Measurements from ENCODE around the gene IL1RAPL1. TPM values are rescaled to one million over a fixed set of nuclear protein-coding genes. Genes with fewer than 3 reads are reported as not detected.

The IL1RAPL1 gene
- total RNA-seq, 2 experiments from 2014 or later, result not detected

DNA sequence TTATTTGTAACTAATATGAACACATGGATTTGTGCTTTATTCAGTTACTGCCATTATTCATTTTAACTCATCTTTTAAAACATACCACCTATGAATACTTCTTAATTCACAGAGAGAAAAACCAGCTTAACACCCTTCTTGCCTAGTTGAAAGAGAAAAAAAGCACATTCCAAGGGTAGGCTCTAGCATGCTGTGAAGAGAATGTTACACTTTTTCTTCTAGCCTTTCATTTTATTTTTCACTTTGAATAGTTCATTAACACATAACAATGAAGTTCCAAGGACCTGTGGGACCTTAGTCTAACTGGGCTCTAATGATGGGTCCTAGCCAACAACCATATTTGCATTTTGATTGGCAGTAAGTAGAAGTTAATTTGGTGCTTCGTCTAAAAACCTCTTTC lies 1348.2 kb downstream of the IL1RAPL1 start:
- POLR2A ChIA-PET, result no interaction called here
- CTCF ChIA-PET, result no interaction called here

DNA sequence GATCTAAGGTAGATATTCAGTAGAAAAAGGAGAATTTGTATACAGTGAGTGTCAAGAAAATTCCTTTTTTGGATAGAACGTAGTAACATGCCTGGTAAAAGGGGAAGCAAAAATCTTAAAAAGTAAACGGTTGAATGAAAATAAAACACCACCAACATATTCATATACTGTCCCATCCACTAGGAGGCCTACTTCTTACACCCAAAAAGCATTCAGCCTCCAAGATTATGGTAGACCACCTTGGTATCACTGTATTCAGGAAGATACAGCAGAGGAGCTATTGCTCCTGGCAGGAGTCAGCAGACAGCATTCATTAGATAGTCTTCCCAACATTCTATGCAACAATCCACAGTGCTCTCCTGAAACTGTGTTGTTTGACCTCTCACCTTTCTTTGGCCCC lies 1353.5 kb downstream of the IL1RAPL1 start:
- DNase-seq, result no peak
- no peaks in the 10 kb centered on the region for H3K27me3 Mint-ChIP-seq
- no peak overlapping the region for H3K4me3 Mint-ChIP-seq
- H3K9me3 Mint-ChIP-seq, result no peaks in the 10 kb centered on the region
- H3K4me1 Mint-ChIP-seq, result no peaks in the 10 kb centered on the region
- no peak overlapping the region for H3K27ac Mint-ChIP-seq
- no peaks in the 10 kb centered on the region for H3K36me3 Mint-ChIP-seq (ENCODE audit: low read depth)
- CTCF ChIA-PET, result no interaction called here
- POLR2A ChIA-PET, result no interaction called here

More for the DNA sequence above, 1348.2 kb downstream of the IL1RAPL1 start:
- no peak overlapping the region for H3K4me3 Mint-ChIP-seq
- H3K9me3 Mint-ChIP-seq, result no peaks in the 10 kb centered on the region
- no peak for DNase-seq
- no peaks in the 10 kb centered on the region for H3K27me3 Mint-ChIP-seq
- H3K27ac Mint-ChIP-seq, result no peak overlapping the region
- no peaks in the 10 kb centered on the region for H3K4me1 Mint-ChIP-seq
- H3K36me3 Mint-ChIP-seq (ENCODE audit: low read depth), result no peaks in the 10 kb centered on the region

DNA sequence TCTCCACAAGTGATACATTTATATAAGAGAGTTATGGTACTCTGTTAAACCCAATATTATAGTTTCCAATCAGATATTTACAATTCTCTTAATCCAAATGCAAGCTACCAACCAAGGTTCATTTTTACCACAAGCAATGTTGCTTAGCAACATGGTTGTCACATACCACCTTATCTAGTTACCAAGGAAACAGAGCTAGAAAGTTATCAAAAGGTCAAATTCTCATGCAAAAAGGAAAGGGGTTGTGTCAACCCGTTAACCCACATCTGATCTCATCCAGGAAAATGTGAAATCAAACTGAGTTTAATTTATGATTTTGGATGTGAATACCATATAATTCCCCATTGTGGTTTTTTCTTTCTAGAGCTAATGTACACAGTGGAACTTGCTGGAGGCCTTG lies 1354.0 kb downstream of the IL1RAPL1 start:
- ChIA-PET CTCF (no interaction called here), POLR2A (no interaction called here)
- Mint-ChIP-seq H3K27ac (no peak overlapping the region), H3K4me3 (no peak overlapping the region), H3K36me3 (ENCODE audit: low read depth) (no peaks in the 10 kb centered on the region), H3K4me1 (no peaks in the 10 kb centered on the region), H3K9me3 (no peaks in the 10 kb centered on the region), H3K27me3 (no peaks in the 10 kb centered on the region)
- DNase-seq, result no peak

DNA sequence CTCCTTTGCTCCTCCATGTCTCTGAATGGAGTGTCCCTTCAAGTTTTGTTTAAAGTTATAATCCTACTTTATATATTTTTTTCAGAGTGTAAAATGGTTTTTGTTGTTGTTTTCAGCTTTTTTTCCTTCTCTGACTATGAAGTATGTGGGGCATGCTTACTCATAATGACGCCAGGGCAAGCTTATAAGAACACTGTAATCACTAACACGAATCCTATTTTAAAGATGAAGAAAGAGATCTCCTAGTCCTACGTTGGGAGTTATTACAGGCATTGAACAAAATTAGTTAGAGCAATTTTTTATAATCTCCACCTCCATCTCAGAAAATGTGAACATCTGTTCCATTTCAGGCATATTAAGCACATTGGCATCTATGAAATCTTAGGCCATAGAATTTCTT lies 1360.0 kb downstream of the IL1RAPL1 start:
- H3K27me3 Mint-ChIP-seq, result no peaks in the 10 kb centered on the region
- CTCF ChIA-PET, result no interaction called here
- H3K4me3 Mint-ChIP-seq, result no peak overlapping the region
- H3K9me3 Mint-ChIP-seq, result no peaks in the 10 kb centered on the region
- no peaks in the 10 kb centered on the region for H3K36me3 Mint-ChIP-seq (ENCODE audit: low read depth)
- no peak for DNase-seq
- no peak overlapping the region for H3K27ac Mint-ChIP-seq
- no peaks in the 10 kb centered on the region for H3K4me1 Mint-ChIP-seq
- POLR2A ChIA-PET, result no interaction called here

DNA sequence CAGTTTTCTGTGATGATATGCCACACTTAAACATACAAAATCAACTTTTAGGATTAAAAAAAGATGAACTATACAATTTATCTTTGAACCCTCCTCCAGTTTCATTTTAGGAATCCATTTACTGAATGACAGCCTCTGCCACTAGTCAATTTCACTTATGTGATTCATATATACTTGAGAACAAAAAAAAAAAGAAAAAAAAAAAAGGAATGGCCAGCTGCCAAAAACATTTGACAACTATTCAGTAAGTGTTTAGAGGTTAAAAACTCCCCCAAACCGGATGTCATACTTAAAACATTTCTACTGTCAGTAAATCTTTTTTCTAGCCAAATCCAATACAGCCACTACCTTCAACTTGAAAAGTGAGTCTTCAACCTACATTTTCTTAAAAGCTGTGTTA lies 1361.4 kb downstream of the IL1RAPL1 start:
- ChIA-PET CTCF (no interaction called here), POLR2A (no interaction called here)
- DNase-seq, result no peak
- no peaks in the 10 kb centered on the region for H3K9me3 Mint-ChIP-seq
- H3K27me3 Mint-ChIP-seq, result no peaks in the 10 kb centered on the region
- no peaks in the 10 kb centered on the region for H3K36me3 Mint-ChIP-seq (ENCODE audit: low read depth)
- H3K4me1 Mint-ChIP-seq, result no peaks in the 10 kb centered on the region
- no peak overlapping the region for H3K4me3 Mint-ChIP-seq
- no peak overlapping the region for H3K27ac Mint-ChIP-seq

DNA sequence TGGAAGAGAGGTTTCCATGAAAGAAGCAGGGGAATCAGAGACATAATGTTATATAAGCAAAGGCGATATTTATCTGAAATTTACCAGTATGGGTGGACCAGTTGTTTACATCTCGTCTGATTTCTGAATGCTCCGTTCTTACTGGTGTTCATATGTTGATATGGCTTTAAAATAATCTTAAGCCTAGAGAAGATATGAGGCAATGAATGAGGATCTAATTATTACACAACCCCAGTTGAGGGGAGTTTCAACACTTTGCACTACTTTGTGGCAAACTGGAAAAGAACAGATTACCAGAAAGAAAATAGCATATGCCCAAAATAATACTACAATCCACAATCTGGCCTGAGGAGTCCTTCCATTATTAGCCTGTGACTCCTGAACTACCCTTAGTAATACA lies 1364.8 kb downstream of the IL1RAPL1 start:
- H3K36me3 Mint-ChIP-seq (ENCODE audit: low read depth), result no peaks in the 10 kb centered on the region
- no peak overlapping the region for H3K4me3 Mint-ChIP-seq
- peaks cover 4% of the 10 kb centered on the region for H3K9me3 Mint-ChIP-seq
- H3K4me1 Mint-ChIP-seq, result no peaks in the 10 kb centered on the region
- H3K27me3 Mint-ChIP-seq, result no peaks in the 10 kb centered on the region
- DNase-seq, result no peak
- no peak overlapping the region for H3K27ac Mint-ChIP-seq
- POLR2A ChIA-PET, result no interaction called here
- CTCF ChIA-PET, result no interaction called here

DNA sequence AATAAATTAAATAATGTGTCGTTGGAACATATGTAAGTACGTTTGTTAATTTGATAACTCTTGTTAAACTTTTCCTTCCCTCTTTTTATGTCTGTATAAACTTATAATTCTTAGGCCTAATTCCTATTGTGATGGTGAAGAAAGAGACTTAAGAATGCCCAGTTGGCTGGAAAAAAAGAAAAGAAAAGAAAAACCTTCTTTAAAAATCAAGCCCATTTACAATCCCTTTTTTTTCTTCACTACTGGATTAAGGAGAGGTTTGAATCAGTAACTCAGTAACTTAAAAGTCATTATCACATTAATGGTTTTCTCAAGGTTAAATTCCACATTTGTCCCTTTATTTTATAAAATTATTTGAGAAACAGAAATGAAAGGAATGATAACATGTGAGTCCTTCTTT lies 1374.8 kb downstream of the IL1RAPL1 start:
- H3K36me3 Mint-ChIP-seq (ENCODE audit: low read depth), result no peaks in the 10 kb centered on the region
- no peak overlapping the region for H3K27ac Mint-ChIP-seq
- ChIA-PET CTCF (no interaction called here), POLR2A (no interaction called here)
- H3K27me3 Mint-ChIP-seq, result no peaks in the 10 kb centered on the region
- no peak overlapping the region for H3K4me3 Mint-ChIP-seq
- H3K9me3 Mint-ChIP-seq, result no peaks in the 10 kb centered on the region
- DNase-seq, result no peak
- H3K4me1 Mint-ChIP-seq, result no peaks in the 10 kb centered on the region

DNA sequence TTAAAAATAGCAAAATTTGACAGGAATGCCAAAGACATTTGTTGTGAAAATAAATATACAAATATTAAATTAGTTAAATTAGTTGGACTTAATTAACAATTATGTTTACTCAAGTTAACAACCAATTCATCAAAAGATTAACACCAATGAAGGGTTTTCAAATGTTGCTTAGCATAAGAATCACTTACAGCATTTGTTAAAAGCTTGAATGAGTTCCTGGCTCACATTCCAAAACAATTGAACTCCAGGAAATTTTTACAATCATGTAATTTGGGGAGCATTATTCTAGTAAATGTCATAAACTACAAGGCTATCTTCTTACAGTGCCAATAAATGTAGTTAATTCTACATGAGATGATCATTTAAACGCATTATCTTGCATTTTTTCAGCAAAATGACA lies 1378.4 kb downstream of the IL1RAPL1 start:
- CTCF ChIA-PET, result no interaction called here

DNA sequence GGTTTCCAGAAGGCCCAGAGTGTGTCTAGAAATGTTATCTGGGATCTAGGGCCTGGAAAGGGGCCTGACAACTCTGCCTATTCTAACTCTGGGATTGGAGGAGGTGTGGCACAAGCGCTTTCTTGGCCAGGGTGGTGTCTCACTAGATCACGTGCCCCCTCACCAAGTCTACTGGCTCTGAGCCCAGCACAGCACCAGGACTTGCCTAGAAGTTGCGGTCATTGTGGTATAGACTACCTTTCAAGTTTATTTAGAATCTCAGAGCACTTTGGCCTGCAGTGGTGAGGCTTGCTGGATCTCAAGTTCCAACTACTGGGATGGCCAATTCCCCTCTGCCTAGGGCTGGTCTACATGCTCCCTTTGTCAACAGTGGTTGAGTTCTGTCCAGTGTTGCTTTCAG lies 1404.8 kb downstream of the IL1RAPL1 start:
- Mint-ChIP-seq H3K27ac (no peak overlapping the region), H3K4me3 (no peak overlapping the region), H3K9me3 (peaks cover 9% of the 10 kb centered on the region), H3K4me1 (no peaks in the 10 kb centered on the region), H3K27me3 (no peaks in the 10 kb centered on the region), H3K36me3 (ENCODE audit: low read depth) (no peaks in the 10 kb centered on the region)
- ChIA-PET CTCF (no interaction called here), POLR2A (no interaction called here)
- no peak for DNase-seq

More for the DNA sequence above, 1378.4 kb downstream of the IL1RAPL1 start:
- H3K4me1 Mint-ChIP-seq, result no peaks in the 10 kb centered on the region
- POLR2A ChIA-PET, result no interaction called here
- no peaks in the 10 kb centered on the region for H3K9me3 Mint-ChIP-seq
- no peak overlapping the region for H3K4me3 Mint-ChIP-seq
- H3K27me3 Mint-ChIP-seq, result no peaks in the 10 kb centered on the region
- H3K36me3 Mint-ChIP-seq (ENCODE audit: low read depth), result no peaks in the 10 kb centered on the region
- no peak for DNase-seq
- H3K27ac Mint-ChIP-seq, result no peak overlapping the region

DNA sequence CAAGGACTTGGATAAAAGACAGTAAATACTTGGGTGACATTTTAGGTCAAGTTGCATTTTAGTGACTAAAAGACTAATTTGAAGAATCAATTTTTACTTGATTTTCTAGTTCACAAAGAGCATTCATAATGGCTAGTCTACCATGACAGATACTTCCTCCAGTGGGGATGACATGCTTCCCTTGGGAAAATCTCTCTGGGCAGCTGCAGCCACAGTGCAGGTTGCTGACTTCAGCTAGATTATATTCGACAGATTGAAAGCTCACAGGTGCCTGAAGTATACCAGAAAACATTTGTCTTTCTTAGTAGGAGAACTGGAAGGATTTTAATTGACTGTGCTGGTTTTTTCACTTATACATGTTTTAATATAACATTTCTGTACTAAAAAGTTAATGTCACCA lies 1418.6 kb downstream of the IL1RAPL1 start:
- Mint-ChIP-seq H3K27me3 (no peaks in the 10 kb centered on the region), H3K9me3 (no peaks in the 10 kb centered on the region), H3K4me3 (no peak overlapping the region), H3K4me1 (no peaks in the 10 kb centered on the region), H3K36me3 (ENCODE audit: low read depth) (no peaks in the 10 kb centered on the region), H3K27ac (no peak overlapping the region)
- POLR2A ChIA-PET, result no interaction called here
- CTCF ChIA-PET, result no interaction called here
- no peak for DNase-seq
